Measurements from ENCODE around the gene DDX55. TPM values are rescaled to one million over a fixed set of nuclear protein-coding genes. Genes with fewer than 3 reads are reported as not detected.
A peak's percentile ranks its signal among the peaks of the same experiment; 100 is the strongest.
"Not testable (repeated sequence)": the region's sequence is repeated elsewhere in the genome, so short reads cannot be mapped to it uniquely, and the experiment has no call there.

DDX55 gene
- total RNA-seq, 3 donors from 2014 or later = 17.3 to 36.4 (median 19.7) TPM

DNA sequence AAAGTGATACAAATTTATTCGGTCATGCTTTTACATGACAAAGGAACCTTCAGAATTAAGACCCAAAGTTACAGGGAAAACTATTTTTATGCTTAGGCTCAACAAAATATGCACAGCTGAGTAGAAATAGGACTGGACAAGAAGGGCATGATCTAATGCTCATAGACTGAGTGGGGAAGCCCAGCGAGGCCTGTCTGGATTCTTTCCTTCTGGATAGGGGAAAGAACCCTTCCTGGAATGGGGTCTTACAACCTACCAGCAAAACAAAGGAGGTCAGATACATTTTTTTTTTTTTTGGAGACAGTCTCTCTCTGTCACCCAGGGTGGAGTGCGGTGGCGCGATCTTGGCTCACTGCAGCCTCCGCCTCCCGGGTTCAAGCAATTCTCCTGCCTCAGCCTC, 2.2 kb upstream of the DDX55 start:
- H3K27me3 ChIP-seq = no peaks in the 10 kb centered on the region
- no peaks in the 10 kb centered on the region for H3K36me3 ChIP-seq
- no peak for DNase-seq (ENCODE audit: low spot score in 2 of 2)
- peaks cover 6 to 8% of the 10 kb centered on the region in 2 donors for H3K4me1 ChIP-seq
- TF ChIP-seq POLR2A (IDR thresholded peaks at IDR 0.05) = no peak
- H3K4me3 ChIP-seq = no peak overlapping the region
- H3K27ac ChIP-seq = no peak overlapping the region
- intact Hi-C loops (cut with DNase I; ENCODE audit: low total_unique reads) = no loop called here
- no peaks in the 10 kb centered on the region for H3K9me3 ChIP-seq

DNA sequence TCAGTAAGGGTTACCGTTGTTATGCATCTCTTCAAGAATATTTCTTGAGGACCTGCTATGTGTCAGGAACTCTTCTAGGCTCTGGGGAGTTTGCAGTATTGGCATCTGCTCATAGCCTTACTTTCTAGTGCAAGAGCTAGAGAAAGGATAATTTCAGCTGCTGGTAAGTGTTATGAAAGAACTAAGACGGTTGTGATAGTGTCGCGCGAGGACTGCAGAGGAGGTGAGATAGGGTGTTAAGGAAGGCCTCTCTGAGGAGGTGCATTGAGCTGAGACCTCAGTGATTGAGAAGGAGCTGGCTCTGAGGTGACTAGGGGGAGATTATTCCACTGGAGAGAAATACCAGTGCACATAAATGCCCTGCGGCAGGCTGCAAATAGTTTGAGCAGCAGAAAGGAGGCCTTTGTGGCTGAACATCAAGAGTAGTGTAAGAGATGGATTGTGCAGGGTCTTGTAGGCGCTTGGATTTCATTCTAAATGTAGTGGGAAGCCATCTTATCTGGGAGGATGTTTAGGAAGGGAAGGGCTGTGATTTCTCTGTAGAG, 824 bp downstream of the DDX55 start:
- intact Hi-C loops (cut with DNase I; ENCODE audit: low total_unique reads) = no loop called here
- DNase-seq (ENCODE audit: low spot score in 2 of 2) = no peak
- TF ChIP-seq POLR2A (IDR thresholded peaks at IDR 0.05) (no peak), POLR2AphosphoS5 (IDR thresholded peaks at IDR 0.05) (no peak)
- TF ChIP-seq, protein P1, sequence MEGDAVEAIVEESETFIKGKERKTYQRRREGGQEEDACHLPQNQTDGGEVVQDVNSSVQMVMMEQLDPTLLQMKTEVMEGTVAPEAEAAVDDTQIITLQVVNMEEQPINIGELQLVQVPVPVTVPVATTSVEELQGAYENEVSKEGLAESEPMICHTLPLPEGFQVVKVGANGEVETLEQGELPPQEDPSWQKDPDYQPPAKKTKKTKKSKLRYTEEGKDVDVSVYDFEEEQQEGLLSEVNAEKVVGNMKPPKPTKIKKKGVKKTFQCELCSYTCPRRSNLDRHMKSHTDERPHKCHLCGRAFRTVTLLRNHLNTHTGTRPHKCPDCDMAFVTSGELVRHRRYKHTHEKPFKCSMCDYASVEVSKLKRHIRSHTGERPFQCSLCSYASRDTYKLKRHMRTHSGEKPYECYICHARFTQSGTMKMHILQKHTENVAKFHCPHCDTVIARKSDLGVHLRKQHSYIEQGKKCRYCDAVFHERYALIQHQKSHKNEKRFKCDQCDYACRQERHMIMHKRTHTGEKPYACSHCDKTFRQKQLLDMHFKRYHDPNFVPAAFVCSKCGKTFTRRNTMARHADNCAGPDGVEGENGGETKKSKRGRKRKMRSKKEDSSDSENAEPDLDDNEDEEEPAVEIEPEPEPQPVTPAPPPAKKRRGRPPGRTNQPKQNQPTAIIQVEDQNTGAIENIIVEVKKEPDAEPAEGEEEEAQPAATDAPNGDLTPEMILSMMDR (IDR thresholded peaks at IDR 0.05) = no peak
- no peaks in the 10 kb centered on the region for H3K27me3 ChIP-seq
- H3K36me3 ChIP-seq = no peaks in the 10 kb centered on the region
- H3K27ac ChIP-seq = peak overlapping the region; percentile 85 to 94
- no peaks in the 10 kb centered on the region for H3K9me3 ChIP-seq
- peaks cover 6 to 8% of the 10 kb centered on the region in 2 donors for H3K4me1 ChIP-seq
- H3K4me3 ChIP-seq = peak overlapping the region; percentile 83 to 100 (median 100)

DNA sequence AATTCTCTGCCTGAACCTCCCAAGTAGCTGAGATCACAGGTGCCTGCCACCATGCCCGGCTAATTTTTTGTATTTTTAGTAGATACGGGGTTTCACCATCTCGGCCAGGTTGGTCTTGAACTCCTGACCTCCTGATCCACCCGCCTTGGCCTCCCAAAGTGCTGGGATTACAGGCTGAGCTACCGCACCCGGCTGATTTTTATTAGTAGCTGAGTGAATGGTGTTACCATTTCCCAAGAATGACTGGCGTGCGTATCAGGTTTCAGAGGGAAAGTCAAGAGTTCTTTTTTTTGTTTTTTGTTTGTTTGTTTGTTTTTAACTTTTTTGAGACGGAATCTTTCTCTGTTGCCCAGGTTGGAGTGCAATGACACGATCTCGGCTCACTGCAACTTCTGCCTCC, 1.6 kb downstream of the DDX55 start:
- H3K4me3 ChIP-seq; H3K27ac ChIP-seq; H3K9me3 ChIP-seq; H3K36me3 ChIP-seq; intact Hi-C loops (cut with DNase I; ENCODE audit: low total_unique reads); DNase-seq (ENCODE audit: low spot score in 2 of 2); H3K27me3 ChIP-seq; H3K4me1 ChIP-seq: not testable (repeated sequence)

DNA sequence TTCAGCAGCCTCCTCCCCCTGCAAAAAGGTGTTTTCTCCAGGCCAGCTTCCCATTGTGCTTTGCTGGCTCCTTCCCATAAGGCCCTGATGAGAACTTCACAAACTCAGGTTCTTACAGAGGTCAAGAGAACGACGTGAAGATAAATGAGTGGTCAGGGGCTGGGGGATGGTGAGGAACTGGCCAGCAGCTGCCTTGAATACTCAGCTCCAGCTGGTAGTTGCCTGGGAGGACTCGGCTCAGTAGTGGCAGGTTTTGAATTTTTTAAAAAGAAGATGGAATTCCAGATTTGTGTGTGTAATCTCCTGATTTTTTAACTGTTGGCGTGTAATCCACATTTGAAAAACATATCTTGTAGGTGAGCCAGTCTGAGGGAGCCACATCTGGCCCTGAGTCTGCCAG, 5.9 kb downstream of the DDX55 start:
- TF ChIP-seq POLR2A (IDR thresholded peaks at IDR 0.05) (no peak), POLR2AphosphoS5 (IDR thresholded peaks at IDR 0.05) (no peak)
- TF ChIP-seq, protein P1 (IDR thresholded peaks at IDR 0.05) = no peak
- Histone ChIP-seq H3K9me3 (no peaks in the 10 kb centered on the region), H3K27me3 (no peaks in the 10 kb centered on the region), H3K4me1 (peaks cover 3 to 4% of the 10 kb centered on the region in 2 donors), H3K27ac (no peak overlapping the region), H3K36me3 (peaks cover 18% of the 10 kb centered on the region), H3K4me3 (no peak overlapping the region)
- no peak for DNase-seq (ENCODE audit: low spot score in 2 of 2)
- intact Hi-C loops (cut with DNase I; ENCODE audit: low total_unique reads) = no loop called here

DNA sequence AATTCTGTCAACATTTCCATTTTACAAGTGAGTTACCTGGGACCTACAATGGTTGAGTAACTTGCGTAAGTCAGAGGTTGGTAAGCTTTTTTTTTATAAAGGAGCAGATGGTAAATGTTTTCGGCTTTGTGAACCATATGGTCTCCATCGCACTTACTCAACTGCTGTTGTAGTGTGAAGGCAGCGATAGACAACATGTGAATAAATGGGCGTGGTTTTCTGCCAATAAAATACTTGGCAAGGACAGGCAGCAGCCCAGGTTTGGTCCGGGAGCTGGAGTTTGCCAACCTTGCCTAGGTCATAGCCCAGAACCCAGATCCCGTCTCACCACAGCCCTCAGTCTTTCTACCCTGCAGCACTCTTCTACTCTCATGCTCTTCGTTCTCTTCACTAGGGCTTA, 6.3 kb downstream of the DDX55 start:
- Histone ChIP-seq H3K4me1 (no peaks in the 10 kb centered on the region), H3K27me3 (no peaks in the 10 kb centered on the region), H3K4me3 (no peak overlapping the region), H3K36me3 (peaks cover 18% of the 10 kb centered on the region), H3K9me3 (no peaks in the 10 kb centered on the region), H3K27ac (no peak overlapping the region)
- intact Hi-C loops (cut with DNase I; ENCODE audit: low total_unique reads) = no loop called here
- DNase-seq (ENCODE audit: low spot score in 2 of 2) = no peak
- TF ChIP-seq, protein P1 (IDR thresholded peaks at IDR 0.05) = no peak

DNA sequence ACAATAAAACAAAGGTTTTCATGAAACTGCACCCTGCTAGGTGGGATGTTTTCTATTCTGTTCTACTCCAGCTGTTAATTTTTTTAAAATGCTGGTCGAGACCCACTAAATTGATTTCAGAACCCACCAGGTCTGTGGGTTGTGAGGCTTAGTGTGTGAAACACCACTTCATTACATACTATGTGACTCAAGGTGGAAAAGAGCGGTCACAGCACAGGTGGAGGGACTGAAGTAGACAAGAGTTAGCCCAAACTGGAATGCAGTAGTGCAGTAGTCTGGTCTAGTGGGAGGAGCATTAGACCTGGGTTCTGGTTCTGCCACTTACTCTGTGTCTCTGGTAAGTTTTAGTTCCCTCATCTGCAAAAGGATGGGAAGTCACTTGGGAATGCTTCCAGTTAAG, 12.2 kb downstream of the DDX55 start:
- H3K9me3 ChIP-seq = no peaks in the 10 kb centered on the region
- H3K4me1 ChIP-seq = no peaks in the 10 kb centered on the region
- peak overlapping the region in 1 of 2 donors; percentile 35 for H3K27ac ChIP-seq
- peaks cover 16% of the 10 kb centered on the region for H3K36me3 ChIP-seq
- DNase-seq (ENCODE audit: low spot score in 2 of 2) = no peak
- H3K27me3 ChIP-seq = no peaks in the 10 kb centered on the region
- H3K4me3 ChIP-seq = no peak overlapping the region
- intact Hi-C loops (cut with DNase I; ENCODE audit: low total_unique reads) = no loop called here
- TF ChIP-seq POLR2AphosphoS5 (IDR thresholded peaks at IDR 0.05) (no peak), POLR2A (IDR thresholded peaks at IDR 0.05) (no peak)
- TF ChIP-seq, protein P1 (IDR thresholded peaks at IDR 0.05) = no peak
